Colonic mucosa (tissue), 4 donors: ENCODE data around the gene RABGAP1L. TPM values are rescaled to one million over a fixed set of nuclear protein-coding genes. Genes with fewer than 3 reads are reported as not detected.
"Not testable (repeated sequence)": the region's sequence is repeated elsewhere in the genome, so short reads cannot be mapped to it uniquely, and the experiment has no call there.

Source experiments
- DNase-seq: peaks from one replicate; pipeline ENCODE4 v3.0.0-alpha.2; 2020
- H3K27ac ChIP-seq: fragments of 200-600 bp; one replicate; pipeline ENCODE4 v1.8.0; 2021
- H3K27me3 ChIP-seq: fragments of 200-600 bp; one replicate; pipeline ENCODE4 v1.8.0; 2021
- H3K36me3 ChIP-seq: fragments of 200-600 bp; one replicate; pipeline ENCODE4 v1.8.0; 2021
- H3K4me1 ChIP-seq: fragments of 200-600 bp; one replicate; pipeline ENCODE4 v1.8.0; 2021; ENCODE audit warnings: mild to moderate bottlenecking
- H3K4me3 ChIP-seq: fragments of 200-600 bp; one replicate; pipeline ENCODE4 v1.8.0; 2021
- H3K9ac ChIP-seq, 2 donors: one replicate each; pipeline ENCODE4 v1.7.0; 2013; ENCODE audit warnings: control low read depth in 2 of 2, low read depth in 2 of 2, low read length in 2 of 2
- H3K9me3 ChIP-seq: fragments of 200-600 bp; one replicate; pipeline ENCODE4 v1.8.0; 2021
- intact Hi-C: fragments of 100-400 bp; cut with DNase I; formaldehyde crosslinking; loops from one replicate; pipeline ENCODE4 v1.14.1; 2022
- total RNA-seq, 2 donors: library from RNA; stranded (reverse); fragmentation: NEBNext Ultra II Directional in 1 of 2; extraction: Animal tissue kit (Norgen Biotek cat#: 25700) in 1 of 2; gene quantifications; one replicate each; pipeline ENCODE4 v1.2.1, GENCODE V29; 2021
- TF ChIP-seq, protein P1 (sequence below): fragments of 200-600 bp; IDR thresholded peaks from one replicate; pipeline ENCODE4 v1.8.0; 2022; ENCODE audit warnings: antibody characterized with exemption, mild to moderate bottlenecking
- donor health status: healthy.
- donor health status: DM: no; HTN: no; CAD: no.
- donor health status: DM: no; HTN: no; CAD: no.

RABGAP1L gene
- total RNA-seq, 2 donors from 2014 or later, result 50.3 to 87.0 TPM

- Histone ChIP-seq H3K27ac (no peak overlapping the region), H3K36me3 (no peaks in the 10 kb centered on the region), H3K4me3 (no peak overlapping the region), H3K9ac (no peak overlapping the region), H3K4me1 (no peaks in the 10 kb centered on the region), H3K9me3 (no peaks in the 10 kb centered on the region), H3K27me3 (no peaks in the 10 kb centered on the region)
- DNase-seq, result no peak
- TF ChIP-seq, protein P1, sequence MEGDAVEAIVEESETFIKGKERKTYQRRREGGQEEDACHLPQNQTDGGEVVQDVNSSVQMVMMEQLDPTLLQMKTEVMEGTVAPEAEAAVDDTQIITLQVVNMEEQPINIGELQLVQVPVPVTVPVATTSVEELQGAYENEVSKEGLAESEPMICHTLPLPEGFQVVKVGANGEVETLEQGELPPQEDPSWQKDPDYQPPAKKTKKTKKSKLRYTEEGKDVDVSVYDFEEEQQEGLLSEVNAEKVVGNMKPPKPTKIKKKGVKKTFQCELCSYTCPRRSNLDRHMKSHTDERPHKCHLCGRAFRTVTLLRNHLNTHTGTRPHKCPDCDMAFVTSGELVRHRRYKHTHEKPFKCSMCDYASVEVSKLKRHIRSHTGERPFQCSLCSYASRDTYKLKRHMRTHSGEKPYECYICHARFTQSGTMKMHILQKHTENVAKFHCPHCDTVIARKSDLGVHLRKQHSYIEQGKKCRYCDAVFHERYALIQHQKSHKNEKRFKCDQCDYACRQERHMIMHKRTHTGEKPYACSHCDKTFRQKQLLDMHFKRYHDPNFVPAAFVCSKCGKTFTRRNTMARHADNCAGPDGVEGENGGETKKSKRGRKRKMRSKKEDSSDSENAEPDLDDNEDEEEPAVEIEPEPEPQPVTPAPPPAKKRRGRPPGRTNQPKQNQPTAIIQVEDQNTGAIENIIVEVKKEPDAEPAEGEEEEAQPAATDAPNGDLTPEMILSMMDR, result no peak
- intact Hi-C loops, result no loop called here
These were observed 360.5 kb downstream of the RABGAP1L start for GRCh38 chr1:174519844-174520243.

DNA sequence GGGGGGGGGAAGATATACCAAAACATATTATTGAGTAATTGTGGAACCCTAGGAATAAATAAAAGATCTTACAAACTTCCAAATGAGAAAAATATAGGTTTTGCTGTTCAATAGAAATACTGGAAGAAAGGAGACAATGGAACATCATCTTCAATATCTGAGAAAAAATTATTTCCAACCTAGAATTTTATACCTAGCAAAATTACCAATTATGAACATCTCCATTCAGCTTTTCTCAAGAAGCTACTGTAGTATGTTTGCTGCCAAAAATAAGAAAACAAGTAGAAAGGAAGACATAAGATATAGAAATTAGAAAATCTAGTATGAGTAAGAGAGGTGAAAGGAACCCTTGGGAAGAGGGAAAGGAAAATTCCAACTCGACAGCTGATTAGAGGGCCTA is 372.4 kb downstream of the RABGAP1L start:
- H3K36me3 ChIP-seq, result no peaks in the 10 kb centered on the region
- intact Hi-C loops, result no loop called here
- no peak for DNase-seq

DNA sequence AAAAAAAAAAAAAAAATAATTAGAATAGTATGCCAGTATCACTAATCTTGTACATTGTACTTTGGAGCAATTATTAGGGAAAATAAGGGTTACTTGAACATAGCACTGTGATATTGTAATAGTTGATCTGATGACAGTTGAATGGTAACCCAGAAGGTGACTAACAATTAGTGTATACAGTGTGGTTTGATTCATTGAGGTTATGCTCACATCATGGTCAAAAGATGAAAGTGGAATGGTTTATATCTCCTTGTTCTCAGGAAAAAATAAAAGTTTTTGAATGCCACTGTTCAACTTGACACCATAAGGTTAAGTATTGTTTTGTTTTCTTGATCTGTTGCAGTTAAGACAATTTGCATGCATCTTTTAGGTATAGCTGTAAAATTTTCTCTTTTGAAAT is 375.5 kb downstream of the RABGAP1L start:
- Histone ChIP-seq H3K36me3 (no peaks in the 10 kb centered on the region), H3K27me3 (no peaks in the 10 kb centered on the region), H3K4me3 (no peak overlapping the region), H3K9ac (no peak overlapping the region), H3K9me3 (peaks cover 4% of the 10 kb centered on the region), H3K27ac (no peak overlapping the region), H3K4me1 (no peaks in the 10 kb centered on the region)
- TF ChIP-seq, protein P1, result no peak
- no peak for DNase-seq
- intact Hi-C loops, result no loop called here

More for the DNA sequence above, 372.4 kb downstream of the RABGAP1L start:
- no peaks in the 10 kb centered on the region for H3K4me1 ChIP-seq
- H3K9me3 ChIP-seq, result peaks cover 4% of the 10 kb centered on the region
- no peak overlapping the region for H3K27ac ChIP-seq
- no peaks in the 10 kb centered on the region for H3K27me3 ChIP-seq
- no peak overlapping the region for H3K9ac ChIP-seq
- TF ChIP-seq, protein P1, result no peak
- H3K4me3 ChIP-seq, result no peak overlapping the region

GRCh38 chr1:174535207-174535606 is 375.9 kb downstream of the RABGAP1L start:
- peaks cover 2% of the 10 kb centered on the region for H3K9me3 ChIP-seq
- DNase-seq, result no peak
- intact Hi-C loops, result no loop called here
- H3K4me3 ChIP-seq, result no peak overlapping the region
- H3K36me3 ChIP-seq, result no peaks in the 10 kb centered on the region
- no peaks in the 10 kb centered on the region for H3K27me3 ChIP-seq
- H3K9ac ChIP-seq, result no peak overlapping the region
- TF ChIP-seq, protein P1, result no peak
- no peaks in the 10 kb centered on the region for H3K4me1 ChIP-seq
- no peak overlapping the region for H3K27ac ChIP-seq

DNA sequence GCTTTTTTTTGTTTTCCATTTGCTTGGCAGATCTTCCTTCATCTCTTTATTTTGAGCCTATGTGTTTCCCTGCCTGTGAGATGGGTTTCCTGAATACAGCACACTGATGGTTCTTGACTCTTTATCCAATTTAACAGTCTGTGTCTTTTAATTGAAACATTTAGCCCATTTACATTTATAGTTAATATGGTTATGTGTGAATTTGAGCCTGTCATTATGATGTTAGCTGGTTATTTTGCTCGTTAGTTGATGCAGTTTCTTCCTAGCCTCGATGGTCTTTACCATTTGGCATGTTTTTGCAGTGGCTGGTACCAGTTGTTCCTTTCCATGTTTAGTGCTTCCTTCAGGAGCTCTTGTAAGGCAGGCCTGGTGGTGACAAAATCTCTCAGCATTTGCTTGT is 384.1 kb downstream of the RABGAP1L start:
- H3K9ac ChIP-seq, H3K36me3 ChIP-seq, H3K27me3 ChIP-seq, H3K27ac ChIP-seq, H3K4me1 ChIP-seq, H3K9me3 ChIP-seq, H3K4me3 ChIP-seq, DNase-seq, intact Hi-C loops: not testable (repeated sequence)

DNA sequence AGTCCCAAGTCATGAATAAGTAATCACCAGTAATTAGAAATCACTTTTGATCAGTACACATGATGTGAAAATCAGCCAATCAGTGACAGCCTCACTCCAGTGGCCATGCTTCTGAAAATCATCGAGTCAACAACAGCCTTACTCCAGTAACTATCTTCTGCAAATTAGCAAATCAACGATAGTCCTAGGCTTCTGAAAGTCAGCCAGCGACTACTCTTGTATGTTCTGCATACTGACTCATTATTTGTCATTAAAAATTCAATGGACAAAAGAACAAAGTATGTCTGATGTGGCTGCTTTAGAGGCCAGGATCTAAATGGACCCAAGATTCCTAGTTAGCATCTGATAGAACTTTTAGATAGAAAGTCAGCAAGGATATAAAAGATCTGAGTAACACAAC is 391.0 kb downstream of the RABGAP1L start:
- Histone ChIP-seq H3K27me3 (no peaks in the 10 kb centered on the region), H3K4me1 (no peaks in the 10 kb centered on the region), H3K4me3 (no peak overlapping the region), H3K27ac (no peak overlapping the region), H3K9ac (no peak overlapping the region), H3K36me3 (no peaks in the 10 kb centered on the region), H3K9me3 (no peaks in the 10 kb centered on the region)
- TF ChIP-seq, protein P1, result no peak
- intact Hi-C loops, result no loop called here
- no peak for DNase-seq
